Endothelial cell of umbilical vein (primary cell): ENCODE data around the gene KCTD2. TPM values are rescaled to one million over a fixed set of nuclear protein-coding genes. Genes with fewer than 3 reads are reported as not detected.

ENCODE experiments used
- BruUV-seq: library from RNA; stranded (reverse); fragments of 400-500 nt; replicated peaks from 2 replicates; lab custom pipeline; 2021; lab: Mats Ljungman, UMichigan
- CTCF ChIA-PET: fragments of 300-600, 350-600 bp; sonication (Branson Sonifier 250); formaldehyde crosslinking; loops from one replicate; lab custom pipeline; 2021; ENCODE audit warnings: antibody characterized with exemption, inconsistent platforms; lab: Charles Lee
- POLR2A ChIA-PET: fragments of 300-600, 350-600 bp; sonication (Branson Sonifier 250); formaldehyde crosslinking; loops from one replicate; lab custom pipeline; 2021; ENCODE audit warnings: antibody characterized with exemption, inconsistent platforms; lab: Charles Lee
- DNase-seq: peaks from one replicate; pipeline ENCODE4 v3.0.0-alpha.2; 2011; ENCODE audit warnings: low read depth, low spot score
- FAIRE-seq: peaks from 2 replicates; lab custom pipeline; 2011; peaks lifted over from hg19 to GRCh38; lab: Jason Lieb, UNC
- H2AFZ ChIP-seq: 2 replicates; pipeline ENCODE4 v1.6.0; 2012; ENCODE audit warnings: low read depth, low read length, control low read depth, inconsistent platforms
- H3K27ac ChIP-seq: 2 replicates; pipeline ENCODE4 v1.5.1; 2011; ENCODE audit warnings: low read depth, mild to moderate bottlenecking, control low read depth, low read length, moderate library complexity; ENCODE audit not compliant: insufficient read depth
- H3K27me3 ChIP-seq, 2 experiments: 2 replicates each; pipeline versions ENCODE4 v1.6.0 to v1.6.1; 2011; ENCODE audit warnings: low read length in 2 of 2, mixed read lengths in 1 of 2; ENCODE audit not compliant: control insufficient read depth in 2 of 2, insufficient read depth in 2 of 2
- H3K36me3 ChIP-seq, 2 experiments: 2 replicates in 1 of 2; 3 replicates in 1 of 2; pipeline ENCODE4 v1.5.1; 2011; ENCODE audit warnings: low read length in 2 of 2, mild to moderate bottlenecking in 1 of 2, moderate library complexity in 1 of 2; ENCODE audit not compliant: control insufficient read depth in 2 of 2, insufficient read depth in 2 of 2; ENCODE audit errors: extremely low read depth in 1 of 2
- H3K4me1 ChIP-seq: 3 replicates; pipeline ENCODE4 v1.5.1; 2011; ENCODE audit warnings: mild to moderate bottlenecking, low read length; ENCODE audit not compliant: control insufficient read depth, insufficient read depth; ENCODE audit errors: extremely low read depth
- H3K4me2 ChIP-seq: 2 replicates; pipeline ENCODE4 v1.6.1; 2011; ENCODE audit warnings: low read length, control low read depth, mixed read lengths; ENCODE audit not compliant: insufficient read depth
- H3K4me3 ChIP-seq, 3 experiments: fragments of 200-600 bp in 1 of 3; sonication (generic), shearing (Covaris generic) in 1 of 3; replicated peaks in 1 of 3; 2 replicates each; pipeline ENCODE4 v1.5.1; 2011 to 2016; ENCODE audit warnings: control low read depth in 3 of 3, low read length in 3 of 3, mild to moderate bottlenecking in 2 of 3, inconsistent platforms in 1 of 3, low read depth in 1 of 3, moderate library complexity in 1 of 3; ENCODE audit not compliant: insufficient read depth in 1 of 3
- H3K79me2 ChIP-seq: 2 replicates; pipeline ENCODE4 v1.6.0; 2012; ENCODE audit warnings: low read length, inconsistent platforms; ENCODE audit not compliant: control insufficient read depth, insufficient read depth
- H3K9ac ChIP-seq: replicated peaks from 2 replicates; pipeline ENCODE3; 2011; ENCODE audit warnings: low read length, control low read depth; ENCODE audit not compliant: insufficient read depth; ENCODE audit errors: extremely low read depth
- H3K9me1 ChIP-seq: replicated peaks from 3 replicates; pipeline ENCODE4 v1.6.0; 2011; ENCODE audit warnings: mild to moderate bottlenecking, low read length; ENCODE audit not compliant: control insufficient read depth, insufficient read depth; ENCODE audit errors: extremely low read depth
- H3K9me3 ChIP-seq: replicated peaks from 2 replicates; pipeline ENCODE4 v1.5.1; 2012; ENCODE audit warnings: low read length, inconsistent platforms; ENCODE audit not compliant: control insufficient read depth, insufficient read depth
- H4K20me1 ChIP-seq: replicated peaks from 2 replicates; pipeline ENCODE3; 2011; ENCODE audit warnings: mild to moderate bottlenecking, low read length; ENCODE audit not compliant: control insufficient read depth, insufficient read depth; ENCODE audit errors: extremely low read depth
- CTCF ChIP-seq, 2 donors: IDR thresholded peaks; 1 replicate in 1 of 2; 2 replicates in 1 of 2; pipeline ENCODE4 v1.5.1; 2011; ENCODE audit warnings: low read length in 2 of 2, mild to moderate bottlenecking in 2 of 2, moderate library complexity in 2 of 2, control low read depth in 1 of 2, inconsistent platforms in 1 of 2, low read depth in 1 of 2; ENCODE audit not compliant: insufficient read depth in 1 of 2; ENCODE audit errors: extremely low read depth in 1 of 2
- EZH2 ChIP-seq: IDR thresholded peaks from 2 replicates; pipeline ENCODE4 v1.6.1; 2012; ENCODE audit warnings: borderline replicate concordance, low read depth, mild to moderate bottlenecking, moderate library complexity, low read length, inconsistent platforms; ENCODE audit not compliant: severe bottlenecking
- FOS ChIP-seq: IDR thresholded peaks from 2 replicates; pipeline ENCODE4 v1.6.1; 2011; ENCODE audit warnings: mild to moderate bottlenecking, low read length, moderate library complexity, borderline replicate concordance; ENCODE audit not compliant: insufficient read depth
- GATA2 ChIP-seq: IDR thresholded peaks from 2 replicates; pipeline ENCODE4 v1.7.0; 2011; ENCODE audit warnings: low read depth, mild to moderate bottlenecking, moderate library complexity, mixed read lengths, low read length; ENCODE audit not compliant: insufficient read length, insufficient read depth
- JUN ChIP-seq: IDR thresholded peaks from 2 replicates; pipeline ENCODE4 v1.6.1; 2011; ENCODE audit warnings: borderline replicate concordance, low read depth; ENCODE audit not compliant: insufficient read length, insufficient read depth
- MAX ChIP-seq: IDR thresholded peaks from 2 replicates; pipeline ENCODE4 v1.6.1; 2011; ENCODE audit not compliant: insufficient read depth, insufficient read length
- MYC ChIP-seq: IDR thresholded peaks from one replicate; pipeline ENCODE4 v1.6.1; 2011; ENCODE audit warnings: mild to moderate bottlenecking, low read depth, low read length
- POLR2A ChIP-seq: IDR thresholded peaks from 2 replicates; pipeline ENCODE4 v1.6.1; 2012; ENCODE audit warnings: low read depth, mild to moderate bottlenecking, control low read depth, low read length
- POLR2AphosphoS5 ChIP-seq: IDR thresholded peaks from 2 replicates; pipeline ENCODE4 v1.6.1; 2012; ENCODE audit warnings: low read depth, mild to moderate bottlenecking, control low read depth, low read length, moderate library complexity; ENCODE audit not compliant: insufficient read depth
- dilution Hi-C: fragments of 300-500 bp; cut with MboI; formaldehyde crosslinking; loops from one replicate; pipeline ENCODE4 v1.15.0; 2019; ENCODE audit warnings: low sequenced_read_pairs; ENCODE audit not compliant: extremely low pct_ligation_motif_present
- intact Hi-C: fragments of 100-400 bp; cut with micrococcal nuclease; formaldehyde crosslinking; loops from one replicate; pipeline ENCODE4 v1.10.0; 2022
- polyA plus RNA-seq, 4 experiments: library from polyadenylated mRNA; depleted of rRNA in 3 of 4; stranded (reverse) in 3 of 4; unstranded in 1 of 4; fragments of >200 nt; gene quantifications; 2 replicates each; pipeline versions ENCODE4 v1.2.1 to v1.2.3, GENCODE V29; 2011 to 2012; ENCODE audit warnings: missing spikeins in 1 of 4
- total RNA-seq: library from RNA; stranded (reverse); gene quantifications from 2 replicates; pipeline ENCODE4 v1.2.3, GENCODE V29; 2021

Gene KCTD2
- total and polyA plus RNA-seq, 2 donors (not counting 3 experiments of a cell fraction or from before 2014, with no cell fraction given) = 23.2 to 24.8 TPM

DNA sequence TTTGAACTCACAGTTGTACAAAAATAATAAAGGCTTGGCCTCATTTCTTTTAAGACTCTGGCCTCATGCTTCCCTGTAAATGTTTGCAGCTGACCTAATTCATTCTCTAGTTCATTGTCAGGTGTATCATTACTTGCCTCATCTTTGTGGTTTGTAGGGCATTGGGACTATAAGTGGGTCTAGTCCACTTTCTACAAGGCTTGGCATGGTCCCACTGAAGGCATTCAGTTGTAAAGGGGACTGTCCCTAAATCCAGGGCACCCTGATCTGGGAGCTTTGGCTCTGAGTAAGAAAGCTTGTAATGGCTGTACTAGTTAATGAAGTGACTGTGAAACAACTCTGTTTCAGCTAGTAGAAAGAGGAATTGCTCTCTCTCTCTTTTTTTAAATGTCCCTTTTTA is 2.7 kb downstream of the KCTD2 start:
- Histone ChIP-seq H3K9me1 (no peaks in the 10 kb centered on the region), H3K27ac (no peak overlapping the region), H4K20me1 (no peaks in the 10 kb centered on the region), H3K9ac (no peak overlapping the region), H3K79me2 (peaks cover 8% of the 10 kb centered on the region), H3K4me3 (no peak overlapping the region), H3K4me1 (peaks cover 13% of the 10 kb centered on the region), H3K36me3 (peaks cover 6 to 10% of the 10 kb centered on the region in 2 experiments), H3K9me3 (no peaks in the 10 kb centered on the region), H3K27me3 (no peaks in the 10 kb centered on the region), H2AFZ (no peak overlapping the region), H3K4me2 (no peak overlapping the region)
- ChIA-PET POLR2A (no interaction called here), CTCF (interaction anchor here (1.5 to 2.7 kb wide), 5 partner anchors 11 to 92 kb away, joined by 3 to 13 read pairs (median 6); no protein-coding TSS in a partner anchor)
- intact Hi-C loops = loop anchor here (5.0 to 10.0 kb wide), 3 partner anchors 58 to 465 kb away; partner anchors contain the start of genes ARMC7, CASKIN2, SUMO2 and TSEN54
- FAIRE-seq (no peak), DNase-seq (no peak)
- dilution Hi-C loops = no loop called here
- no TSS peak for BruUV-seq
- no peak for TF ChIP-seq POLR2AphosphoS5
- TF ChIP-seq FOS = no peak
- TF ChIP-seq EZH2 = no peak
- TF ChIP-seq CTCF (IDR thresholded peaks at IDR 0.05; ENCODE audit: extremely low read depth in 1 of 2, insufficient read depth in 1 of 2, low read depth in 1 of 2, low read length in 2 of 2) = no peak
- TF ChIP-seq POLR2A = no peak
- no peak for TF ChIP-seq MYC
- no peak for TF ChIP-seq MAX
- no peak for TF ChIP-seq JUN
- TF ChIP-seq GATA2 = no peak
